Activated T-helper 1 cell treated with anti-CD3 and anti-CD28 coated beads, Interleukin-12 subunit alpha, Interleukin-12 subunit beta, Interleukin-2, Interleukin-4 antibody, amounts not matched to agents 30 ng/mL and 10 ng/mL and 1 ng/mL, durations not matched to agents 14 hours and 24 hours and 36 hours (primary cell): ENCODE measurements around the gene TRMO. TPM values are rescaled to one million over a fixed set of nuclear protein-coding genes. Genes with fewer than 3 reads are reported as not detected.

Source experiments
- DNase-seq: peaks from one replicate; pipeline ENCODE4 v3.0.0; 2021; ENCODE audit warnings: low spot score
- H3K27ac Mint-ChIP-seq: one replicate; pipeline ENCODE4 v1.8.0; 2021; ENCODE audit warnings: mild to moderate bottlenecking, mixed read lengths
- H3K27me3 Mint-ChIP-seq: one replicate; pipeline ENCODE4 v1.8.0; 2022; ENCODE audit warnings: mild to moderate bottlenecking, moderate library complexity, mixed read lengths; ENCODE audit not compliant: insufficient read depth
- H3K36me3 Mint-ChIP-seq: one replicate; pipeline ENCODE4 v1.8.0; 2021; ENCODE audit warnings: low read depth, mixed read lengths
- H3K4me1 Mint-ChIP-seq: one replicate; pipeline ENCODE4 v1.8.0; 2021; ENCODE audit warnings: low read depth, mixed read lengths
- H3K4me3 Mint-ChIP-seq: one replicate; pipeline ENCODE4 v1.8.0; 2021; ENCODE audit warnings: mild to moderate bottlenecking, moderate library complexity, mixed read lengths
- H3K9me3 Mint-ChIP-seq: one replicate; pipeline ENCODE4 v1.8.0; 2021; ENCODE audit warnings: mixed read lengths
- intact Hi-C: fragments of 100-400 bp; cut with micrococcal nuclease; formaldehyde crosslinking; loops from one replicate; pipeline ENCODE4 v1.15.1; 2024
- total RNA-seq: library from RNA; stranded (reverse); gene quantifications from 2 replicates; pipeline ENCODE4 v1.2.3, GENCODE V29; 2022

Gene TRMO
- total RNA-seq, 1 donor from 2014 or later: 13.1 TPM

- no peak for DNase-seq
These were observed 30.6 kb downstream of the TRMO start for GRCh38 chr9:97891736-97892135.

GRCh38 chr9:97889941-97890887 is 32.1 kb downstream of the TRMO start:
- intact Hi-C loops: loop anchor here (1.0 to 2.0 kb wide), 4 partner anchors 11 to 180 kb away; partner anchors contain the start of gene TRMO
- Mint-ChIP-seq H3K36me3 (peaks cover 3% of the 10 kb centered on the region), H3K27me3 (peaks cover 4% of the 10 kb centered on the region), H3K27ac (no peak overlapping the region), H3K9me3 (peaks cover 5% of the 10 kb centered on the region), H3K4me1 (peaks cover 6% of the 10 kb centered on the region), H3K4me3 (no peak overlapping the region)
- peak; percentile 51 for DNase-seq

More at GRCh38 chr9:97891736-97892135, 30.6 kb downstream of the TRMO start:
- intact Hi-C loops: loop anchor here (2.0 kb wide), 2 partner anchors 31 to 63 kb away; partner anchors contain the start of gene TRMO
- peaks cover 6% of the 10 kb centered on the region for H3K4me1 Mint-ChIP-seq
- peaks cover 4% of the 10 kb centered on the region for H3K27me3 Mint-ChIP-seq
- H3K9me3 Mint-ChIP-seq: peaks cover 5% of the 10 kb centered on the region
- H3K27ac Mint-ChIP-seq: no peak overlapping the region
- peaks cover 9% of the 10 kb centered on the region for H3K36me3 Mint-ChIP-seq
- H3K4me3 Mint-ChIP-seq: no peak overlapping the region

GRCh38 chr9:97880336-97880735 is 42.0 kb downstream of the TRMO start:
- Mint-ChIP-seq H3K4me1 (no peaks in the 10 kb centered on the region), H3K4me3 (no peak overlapping the region), H3K27ac (no peak overlapping the region), H3K36me3 (no peaks in the 10 kb centered on the region), H3K27me3 (peaks cover 29% of the 10 kb centered on the region), H3K9me3 (no peaks in the 10 kb centered on the region)
- DNase-seq: no peak
- intact Hi-C loops: no loop called here

GRCh38 chr9:97876061-97876460 is 46.2 kb downstream of the TRMO start:
- Mint-ChIP-seq H3K27ac (no peak overlapping the region), H3K36me3 (no peaks in the 10 kb centered on the region), H3K4me3 (no peak overlapping the region), H3K9me3 (no peaks in the 10 kb centered on the region), H3K27me3 (peaks cover 20% of the 10 kb centered on the region), H3K4me1 (no peaks in the 10 kb centered on the region)
- intact Hi-C loops: no loop called here
- no peak for DNase-seq

- intact Hi-C loops: no loop called here
- DNase-seq: no peak
- H3K27me3 Mint-ChIP-seq: peaks cover 21% of the 10 kb centered on the region
- no peaks in the 10 kb centered on the region for H3K36me3 Mint-ChIP-seq
- H3K4me3 Mint-ChIP-seq: no peak overlapping the region
- H3K9me3 Mint-ChIP-seq: no peaks in the 10 kb centered on the region
- H3K4me1 Mint-ChIP-seq: no peaks in the 10 kb centered on the region
- H3K27ac Mint-ChIP-seq: no peak overlapping the region
These were observed 47.2 kb downstream of the TRMO start for GRCh38 chr9:97875111-97875510.

GRCh38 chr9:97874624-97875023 is 47.7 kb downstream of the TRMO start:
- DNase-seq: no peak
- H3K9me3 Mint-ChIP-seq: no peaks in the 10 kb centered on the region
- H3K4me3 Mint-ChIP-seq: no peak overlapping the region
- H3K27me3 Mint-ChIP-seq: peaks cover 20% of the 10 kb centered on the region
- H3K36me3 Mint-ChIP-seq: no peaks in the 10 kb centered on the region
- no peaks in the 10 kb centered on the region for H3K4me1 Mint-ChIP-seq
- H3K27ac Mint-ChIP-seq: no peak overlapping the region
- intact Hi-C loops: no loop called here

- intact Hi-C loops: no loop called here
- Mint-ChIP-seq H3K9me3 (no peaks in the 10 kb centered on the region), H3K36me3 (no peaks in the 10 kb centered on the region), H3K4me1 (no peaks in the 10 kb centered on the region), H3K4me3 (no peak overlapping the region), H3K27me3 (peaks cover 22% of the 10 kb centered on the region), H3K27ac (no peak overlapping the region)
- DNase-seq: no peak
These were observed 48.4 kb downstream of the TRMO start for GRCh38 chr9:97873882-97874281.

- H3K36me3 Mint-ChIP-seq: no peaks in the 10 kb centered on the region
- intact Hi-C loops: no loop called here
- no peak overlapping the region for H3K27ac Mint-ChIP-seq
- H3K9me3 Mint-ChIP-seq: no peaks in the 10 kb centered on the region
- H3K4me3 Mint-ChIP-seq: no peak overlapping the region
- no peak for DNase-seq
- H3K27me3 Mint-ChIP-seq: peaks cover 25% of the 10 kb centered on the region
- no peaks in the 10 kb centered on the region for H3K4me1 Mint-ChIP-seq
These were observed 48.9 kb downstream of the TRMO start for GRCh38 chr9:97873425-97873824.

- Mint-ChIP-seq H3K36me3 (no peaks in the 10 kb centered on the region), H3K4me3 (no peak overlapping the region), H3K27me3 (peaks cover 38% of the 10 kb centered on the region), H3K9me3 (peaks cover 16% of the 10 kb centered on the region), H3K27ac (no peak overlapping the region), H3K4me1 (no peaks in the 10 kb centered on the region)
- intact Hi-C loops: no loop called here
- DNase-seq: no peak
These were observed 53.4 kb downstream of the TRMO start for GRCh38 chr9:97868859-97869258.

- H3K27ac Mint-ChIP-seq: no peak overlapping the region
These were observed 55.5 kb downstream of the TRMO start for GRCh38 chr9:97866848-97867247.

GRCh38 chr9:97866300-97866699 is 56.0 kb downstream of the TRMO start:
- Mint-ChIP-seq H3K27me3 (peaks cover 46% of the 10 kb centered on the region), H3K27ac (no peak overlapping the region), H3K4me1 (no peaks in the 10 kb centered on the region), H3K9me3 (peaks cover 16% of the 10 kb centered on the region), H3K4me3 (no peak overlapping the region), H3K36me3 (no peaks in the 10 kb centered on the region)
- intact Hi-C loops: no loop called here
- DNase-seq: no peak

More at GRCh38 chr9:97866848-97867247, 55.5 kb downstream of the TRMO start:
- Mint-ChIP-seq H3K4me1 (no peaks in the 10 kb centered on the region), H3K36me3 (no peaks in the 10 kb centered on the region), H3K27me3 (peaks cover 41% of the 10 kb centered on the region), H3K4me3 (no peak overlapping the region), H3K9me3 (peaks cover 16% of the 10 kb centered on the region)
- intact Hi-C loops: no loop called here
- DNase-seq: no peak

- H3K4me3 Mint-ChIP-seq: no peak overlapping the region
- no peaks in the 10 kb centered on the region for H3K4me1 Mint-ChIP-seq
- H3K27me3 Mint-ChIP-seq: peaks cover 53% of the 10 kb centered on the region
- no peak for DNase-seq
- intact Hi-C loops: no loop called here
- H3K9me3 Mint-ChIP-seq: peaks cover 16% of the 10 kb centered on the region
- H3K36me3 Mint-ChIP-seq: no peaks in the 10 kb centered on the region
- H3K27ac Mint-ChIP-seq: no peak overlapping the region
These were observed 57.9 kb downstream of the TRMO start for GRCh38 chr9:97864396-97864795.

GRCh38 chr9:97863314-97863713 is 59.0 kb downstream of the TRMO start:
- H3K36me3 Mint-ChIP-seq: no peaks in the 10 kb centered on the region
- no peak overlapping the region for H3K27ac Mint-ChIP-seq
- DNase-seq: no peak
- no peak overlapping the region for H3K4me3 Mint-ChIP-seq
- H3K27me3 Mint-ChIP-seq: peaks cover 55% of the 10 kb centered on the region
- peaks cover 16% of the 10 kb centered on the region for H3K9me3 Mint-ChIP-seq
- intact Hi-C loops: no loop called here
- H3K4me1 Mint-ChIP-seq: no peaks in the 10 kb centered on the region
